GM19467 (cell line): ENCODE measurements around the gene C1orf198.

Source experiments
- ATAC-seq: cut with Tn5 transposase; IDR thresholded peaks from one replicate; pipeline ENCODE4 v1.9.1; 2021; ENCODE audit warnings: mild to moderate bottlenecking, moderate library complexity; ENCODE audit not compliant: unreplicated experiment

C1orf198 gene

DNA sequence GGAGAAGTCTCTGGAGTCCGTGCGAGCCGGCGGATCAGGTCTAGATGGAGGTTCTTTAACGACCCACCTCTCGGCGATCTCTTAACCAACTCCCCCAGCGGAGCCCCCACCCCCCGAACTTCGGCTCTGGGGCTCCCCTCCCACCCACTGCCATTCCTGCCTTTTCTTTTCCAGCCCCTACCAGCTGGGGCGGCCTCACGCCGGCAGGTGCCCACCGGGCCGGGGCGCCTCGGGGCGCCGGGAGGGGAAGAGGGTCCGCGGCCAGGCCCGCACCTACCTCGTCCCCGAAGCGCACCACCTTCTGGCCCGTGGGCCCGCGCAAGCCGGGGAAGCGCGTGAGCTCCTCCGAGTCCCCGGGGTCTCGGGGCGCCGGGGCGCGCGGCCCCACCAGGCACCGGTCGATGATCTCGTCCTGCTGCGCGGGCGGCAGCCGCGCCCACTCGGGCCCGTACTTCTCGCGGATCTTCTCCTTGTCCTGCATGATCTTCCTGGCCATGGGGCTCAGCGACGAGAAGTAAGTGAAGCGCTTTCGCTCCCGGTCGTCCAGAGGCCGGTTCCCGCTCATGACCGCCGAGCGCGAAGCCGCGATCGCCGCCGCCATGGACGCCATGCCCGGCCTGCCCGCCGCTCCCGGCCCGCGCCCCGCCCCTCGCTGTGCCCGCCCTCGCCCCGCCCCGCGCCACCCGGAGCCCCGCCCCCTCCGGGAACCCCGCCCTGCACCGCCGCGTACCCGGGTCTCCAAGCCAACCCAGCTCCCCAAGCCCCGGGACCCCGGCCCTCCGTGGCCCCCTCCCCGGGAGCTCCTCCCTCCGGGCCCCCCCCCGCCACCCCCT lies at the start of gene C1orf198:
Gene C1orf198 (minus strand): TSS at position 619 of the 833 bp plus-strand sequence. CDS start 9 bp downstream, at position 610.
- ATAC-seq = peak; percentile 71

GRCh38 chr1:230917284-230918135 lies 49.2 kb upstream of the C1orf198 start:
- ATAC-seq = peak; percentile 56

DNA sequence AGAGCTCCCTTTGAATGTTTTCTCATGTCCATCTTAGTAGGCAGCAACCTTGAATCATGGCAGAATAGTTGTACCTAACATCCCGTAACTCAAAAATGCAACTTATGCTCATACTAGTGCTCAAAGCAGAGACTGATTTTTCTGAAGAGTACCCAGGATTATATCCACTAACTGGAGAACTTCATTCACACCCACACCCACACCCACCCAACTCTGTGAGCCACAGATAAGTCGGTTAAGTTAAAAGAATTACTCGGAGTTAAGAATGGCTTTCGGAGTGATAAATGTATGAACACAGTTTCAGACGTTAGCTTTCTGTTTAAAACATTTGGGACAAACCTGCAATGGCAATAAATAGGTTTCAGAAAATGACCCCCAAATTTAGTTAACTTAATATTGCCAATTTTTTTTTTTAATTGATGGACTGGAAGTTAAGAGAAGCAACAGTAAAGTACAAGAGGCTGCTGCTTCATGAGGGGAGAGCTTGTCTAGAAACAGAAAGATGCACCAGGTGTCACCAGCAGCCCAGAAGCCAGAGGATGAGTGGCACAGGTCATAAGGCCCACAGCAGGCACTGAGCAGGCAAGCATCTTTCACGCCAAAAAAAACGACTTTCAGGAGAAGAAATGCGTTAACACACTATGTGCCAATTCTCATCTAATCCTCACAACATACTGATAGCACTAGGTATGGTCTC lies 48.4 kb upstream of the C1orf198 start:
- no peak for ATAC-seq

DNA sequence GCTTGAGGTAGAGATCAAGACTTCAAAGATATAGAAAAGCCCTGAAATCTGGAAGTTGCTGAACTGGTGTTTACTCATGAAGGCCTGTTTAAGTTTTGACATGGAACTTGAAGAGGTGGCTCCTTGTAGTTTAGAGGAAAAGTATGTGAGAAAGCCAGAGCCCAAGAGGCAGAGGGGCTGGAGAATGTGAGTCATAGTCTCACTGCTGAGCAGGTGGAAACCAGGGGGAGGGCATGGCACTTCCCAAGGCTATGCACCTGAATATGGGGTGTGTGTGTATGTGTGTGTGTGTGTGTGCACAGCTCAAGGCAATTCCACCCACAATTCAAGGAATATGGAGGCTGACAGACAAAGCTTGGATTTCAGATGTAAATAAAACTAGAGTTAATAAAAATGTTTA lies 46.8 kb upstream of the C1orf198 start:
- ATAC-seq = no peak

DNA sequence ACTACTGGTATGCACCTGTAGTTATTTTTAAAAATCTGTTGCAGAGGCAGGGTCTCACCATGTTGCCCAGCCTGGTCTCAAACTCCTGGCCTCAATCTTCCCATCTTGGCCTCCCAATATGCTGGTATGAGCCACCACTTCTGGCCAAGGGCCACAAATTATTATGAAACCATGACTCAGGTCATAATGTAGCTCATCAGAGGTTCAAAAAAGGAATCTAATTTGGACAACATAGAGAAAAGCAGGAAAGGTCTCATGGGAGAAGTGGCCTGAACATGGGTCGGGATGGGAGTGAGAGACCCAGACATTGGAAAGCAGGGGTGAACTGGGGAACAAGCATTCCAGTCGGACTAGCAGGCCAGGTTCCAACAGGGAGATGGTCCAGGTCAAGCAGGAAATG lies 45.2 kb upstream of the C1orf198 start:
- ATAC-seq = no peak

DNA sequence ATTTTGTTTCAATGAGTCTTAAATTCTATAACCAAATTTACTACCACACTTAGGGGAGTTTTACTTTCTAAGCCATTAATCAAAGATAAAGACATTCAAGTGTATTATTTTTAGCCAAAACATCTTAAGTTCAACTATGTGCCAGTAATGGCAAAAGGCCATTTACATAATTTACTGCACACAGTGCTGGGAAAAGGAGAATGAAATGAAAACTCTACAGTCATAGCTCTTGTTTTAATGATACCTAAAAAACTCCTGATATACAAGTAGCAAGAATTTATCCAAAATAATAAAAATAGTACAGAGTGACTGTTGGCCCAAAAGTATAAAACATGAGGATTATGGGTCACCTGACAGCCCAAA lies 42.4 kb upstream of the C1orf198 start:
- ATAC-seq = no peak

GRCh38 chr1:230909974-230910754 lies 41.8 kb upstream of the C1orf198 start:
- ATAC-seq = no peak

GRCh38 chr1:230907472-230908205 lies 39.3 kb upstream of the C1orf198 start:
- ATAC-seq = no peak

GRCh38 chr1:230906226-230906625 lies 37.9 kb upstream of the C1orf198 start:
- ATAC-seq = no peak

DNA sequence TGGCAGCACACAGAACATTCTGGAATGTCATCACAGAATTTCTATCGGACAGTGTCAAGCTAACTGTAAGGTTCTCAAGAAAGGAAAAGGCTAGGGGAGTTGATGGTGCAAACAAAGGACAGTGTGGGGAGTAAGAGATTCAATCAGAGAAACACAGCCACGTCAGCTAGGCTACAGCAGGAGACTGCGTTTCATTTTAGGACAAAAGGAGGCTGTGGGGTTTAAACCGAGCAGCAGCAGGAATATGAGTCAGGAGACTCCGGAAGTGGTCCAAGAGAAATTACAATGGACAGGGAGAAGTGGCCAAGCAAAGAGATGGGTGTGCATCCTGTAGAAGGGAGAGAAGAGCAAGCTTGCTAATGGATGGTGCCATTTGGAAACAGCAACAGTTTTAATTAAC lies 37.4 kb upstream of the C1orf198 start:
- ATAC-seq = no peak

DNA sequence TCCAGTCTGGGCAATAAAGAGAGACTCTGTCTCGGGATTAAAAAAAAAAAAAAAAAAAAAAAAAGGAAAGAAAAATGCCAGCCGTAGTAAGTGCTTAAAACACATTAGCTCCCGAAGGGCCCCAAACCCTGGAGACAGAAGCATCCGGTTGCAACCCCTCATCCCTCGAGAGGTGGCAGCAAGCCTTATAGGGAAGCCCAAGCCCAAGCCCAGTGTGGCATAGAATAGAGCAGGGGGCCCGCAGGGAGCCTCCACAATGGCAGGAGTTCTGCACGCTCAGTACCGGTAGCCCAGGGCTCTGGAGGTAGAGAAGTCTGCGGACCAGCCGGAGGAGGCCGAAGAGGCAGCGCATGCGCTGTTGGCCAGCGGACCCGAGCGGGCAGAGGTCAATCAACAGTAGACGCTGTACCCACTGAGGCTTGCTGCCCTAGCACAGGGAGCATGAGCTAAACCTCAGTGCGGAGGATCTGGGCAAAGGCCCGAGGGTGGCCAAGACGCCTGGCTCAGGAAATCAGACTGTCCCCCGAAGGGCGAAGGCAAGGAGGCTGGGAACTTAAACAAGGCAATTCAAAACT lies 34.1 kb upstream of the C1orf198 start:
- no peak for ATAC-seq

GRCh38 chr1:230901671-230902070 lies 33.4 kb upstream of the C1orf198 start:
- no peak for ATAC-seq

GRCh38 chr1:230900984-230901383 lies 32.7 kb upstream of the C1orf198 start:
- ATAC-seq = no peak

- no peak for ATAC-seq
Measured at GRCh38 chr1:230899841-230900251, 31.5 kb upstream of the C1orf198 start.

DNA sequence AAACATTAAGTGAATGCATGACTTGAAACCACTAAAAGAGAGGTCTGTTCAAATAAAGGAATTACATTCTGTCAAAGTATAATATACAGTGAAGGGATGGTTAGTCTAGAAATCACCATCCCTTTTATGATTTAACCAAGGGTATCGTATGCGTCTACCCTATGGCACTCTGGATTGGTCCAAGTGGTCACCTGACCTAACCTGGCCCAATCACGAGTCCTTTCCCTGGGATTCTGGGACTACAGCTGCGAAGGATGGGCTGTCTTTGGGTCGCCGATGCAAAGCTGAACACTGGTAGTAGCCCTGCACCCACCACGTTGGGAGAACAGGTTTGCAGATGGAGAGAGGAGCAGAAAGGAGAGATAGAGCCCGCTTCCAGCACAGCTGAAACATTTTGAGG lies 30.4 kb upstream of the C1orf198 start:
- no peak for ATAC-seq

DNA sequence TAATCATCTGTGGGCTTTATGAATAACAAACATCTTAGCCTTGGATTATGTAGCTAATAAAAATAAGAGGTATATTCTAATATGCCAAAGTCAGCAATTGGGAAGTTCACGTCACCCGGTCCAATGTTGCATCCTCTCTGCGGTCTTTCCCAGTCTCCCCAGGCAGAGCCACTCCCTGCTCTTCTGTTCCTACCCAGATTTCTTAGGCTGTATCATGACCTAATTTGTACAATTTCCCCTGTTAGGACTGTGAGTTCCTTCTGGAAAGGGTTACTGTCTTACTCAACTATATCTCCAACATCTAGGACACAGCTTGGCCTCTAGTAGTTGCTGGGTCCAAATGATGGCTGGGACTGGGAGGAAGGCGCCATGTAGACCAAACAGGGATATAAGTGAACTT lies 29.8 kb upstream of the C1orf198 start:
- ATAC-seq = no peak

DNA sequence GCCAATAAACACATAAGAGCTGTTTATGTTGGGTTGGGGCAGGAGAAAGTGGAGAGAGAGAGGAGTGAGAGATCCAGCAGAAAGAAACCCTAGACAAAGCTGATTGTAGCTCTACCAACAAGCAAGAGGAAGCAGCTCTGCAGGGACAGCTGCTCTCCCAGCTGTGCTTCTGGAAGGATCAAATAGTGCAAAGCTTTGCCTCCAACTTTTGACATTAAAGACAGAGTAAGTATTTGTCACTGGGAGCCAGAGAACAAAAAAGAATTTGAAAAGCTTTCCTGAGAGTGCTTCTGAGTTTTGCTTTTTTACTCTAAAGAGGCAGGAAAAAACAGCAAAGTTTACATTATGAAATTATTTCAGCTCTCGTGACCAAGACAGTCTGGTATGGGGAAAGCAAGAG lies 28.5 kb upstream of the C1orf198 start:
- no peak for ATAC-seq

DNA sequence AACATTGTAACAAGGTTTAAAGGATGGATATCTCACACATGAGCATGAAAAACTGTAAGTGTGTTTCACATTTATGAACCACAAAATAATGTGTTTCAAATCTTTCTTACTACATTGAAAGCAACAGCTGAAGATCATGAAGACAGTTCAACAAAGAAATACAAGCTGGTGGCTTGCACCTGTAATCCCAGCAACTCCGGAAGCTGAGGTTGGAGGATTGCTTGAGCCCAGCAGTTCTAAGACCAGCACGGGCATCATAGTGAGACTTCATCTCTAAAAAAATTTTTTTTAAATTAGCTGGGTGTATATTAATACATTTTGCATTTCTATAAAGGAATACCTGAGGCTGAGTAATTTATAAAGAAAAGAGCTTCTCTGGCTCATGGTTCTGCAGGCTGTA lies 27.1 kb upstream of the C1orf198 start:
- no peak for ATAC-seq

DNA sequence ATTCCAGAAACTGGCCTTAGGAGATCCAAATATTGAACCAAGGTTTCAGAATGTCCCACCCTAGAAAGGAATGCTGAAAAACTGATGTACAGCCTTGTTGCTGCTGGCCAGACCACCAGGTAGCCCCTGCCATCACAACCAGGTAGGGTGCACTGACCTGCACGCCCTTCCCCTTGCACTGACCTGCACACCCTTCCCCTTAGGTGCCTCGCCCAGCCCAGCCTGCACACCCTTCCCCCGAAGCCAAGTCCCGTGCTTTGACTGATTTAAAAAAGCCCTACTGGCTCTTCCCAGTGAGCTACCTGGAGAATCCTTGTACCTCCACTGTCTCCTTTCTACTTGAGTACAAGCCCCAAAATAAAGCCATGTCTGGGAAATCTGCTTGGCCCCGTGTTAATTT lies 26.3 kb upstream of the C1orf198 start:
- ATAC-seq = no peak

GRCh38 chr1:230894032-230894431 lies 25.7 kb upstream of the C1orf198 start:
- ATAC-seq = no peak
